Parathyroid adenoma (tissue), 2 donors: ENCODE data around the gene ACO2.

ENCODE experiments used
- H2AFZ ChIP-seq: fragments of 300-600 bp; sonication (generic); one replicate; pipeline ENCODE4 v1.7.0; 2017; ENCODE audit warnings: antibody characterized with exemption, mild to moderate bottlenecking
- H3K27ac ChIP-seq: fragments of 300-600 bp; sonication (generic); one replicate; pipeline ENCODE4 v1.7.0; 2017
- H3K27me3 ChIP-seq: fragments of 300-600 bp; sonication (generic); one replicate; pipeline ENCODE4 v1.7.0; 2017; ENCODE audit warnings: low read length; ENCODE audit not compliant: control insufficient read depth, insufficient read depth
- H3K36me3 ChIP-seq: fragments of 300-600 bp; sonication (generic); one replicate; pipeline ENCODE4 v1.7.0; 2017; ENCODE audit warnings: low read length; ENCODE audit not compliant: control insufficient read depth, insufficient read depth
- H3K4me1 ChIP-seq: fragments of 300-600 bp; sonication (generic); one replicate; pipeline ENCODE4 v1.7.0; 2017; ENCODE audit warnings: control low read depth
- H3K4me2 ChIP-seq: fragments of 300-600 bp; sonication (generic); one replicate; pipeline ENCODE4 v1.7.0; 2017; ENCODE audit warnings: low read length
- H3K4me3 ChIP-seq: fragments of 300-600 bp; sonication (generic); one replicate; pipeline ENCODE4 v1.7.0; 2017; ENCODE audit warnings: low read depth, low read length
- H3K79me2 ChIP-seq: fragments of 300-600 bp; sonication (generic); one replicate; pipeline ENCODE4 v1.7.0; 2017; ENCODE audit warnings: control low read depth
- H3K9ac ChIP-seq: fragments of 300-600 bp; sonication (generic); one replicate; pipeline ENCODE4 v1.7.0; 2017; ENCODE audit warnings: mild to moderate bottlenecking
- H3K9me3 ChIP-seq: fragments of 300-600 bp; sonication (generic); one replicate; pipeline ENCODE4 v1.7.0; 2017; ENCODE audit warnings: low read length; ENCODE audit not compliant: control insufficient read depth
- CTCF ChIP-seq: fragments of 300-600 bp; sonication (generic); IDR thresholded peaks from one replicate; pipeline ENCODE4 v1.7.0; 2017; ENCODE audit warnings: antibody characterized with exemption, mild to moderate bottlenecking
- donor health status: primary hyperparathyroidism.

Gene ACO2

GRCh38 chr22:41540006-41540315 is 71.0 kb downstream of the ACO2 start:
- Histone ChIP-seq H3K27me3 (no peaks in the 10 kb centered on the region), H3K4me1 (no peaks in the 10 kb centered on the region), H3K9me3 (no peaks in the 10 kb centered on the region), H3K27ac (no peak overlapping the region), H3K4me3 (no peak overlapping the region), H3K4me2 (no peak overlapping the region), H2AFZ (no peak overlapping the region), H3K36me3 (no peaks in the 10 kb centered on the region), H3K9ac (no peak overlapping the region), H3K79me2 (peaks cover 2% of the 10 kb centered on the region)
- no peak for TF ChIP-seq CTCF

GRCh38 chr22:41540365-41540764 is 71.4 kb downstream of the ACO2 start:
- no peaks in the 10 kb centered on the region for H3K4me1 ChIP-seq
- no peak overlapping the region for H3K27ac ChIP-seq
- H3K4me2 ChIP-seq: no peak overlapping the region
- no peaks in the 10 kb centered on the region for H3K36me3 ChIP-seq
- no peak overlapping the region for H3K4me3 ChIP-seq
- H3K9me3 ChIP-seq: no peaks in the 10 kb centered on the region
- TF ChIP-seq CTCF: no peak
- H3K9ac ChIP-seq: no peak overlapping the region
- H3K27me3 ChIP-seq: no peaks in the 10 kb centered on the region
- H2AFZ ChIP-seq: no peak overlapping the region
- peaks cover 3% of the 10 kb centered on the region for H3K79me2 ChIP-seq

GRCh38 chr22:41541484-41541883 is 72.6 kb downstream of the ACO2 start:
- TF ChIP-seq CTCF: no peak
- Histone ChIP-seq H2AFZ (no peak overlapping the region), H3K9ac (no peak overlapping the region), H3K9me3 (no peaks in the 10 kb centered on the region), H3K4me2 (no peak overlapping the region), H3K4me3 (no peak overlapping the region), H3K79me2 (peaks cover 3% of the 10 kb centered on the region), H3K36me3 (no peaks in the 10 kb centered on the region), H3K4me1 (no peaks in the 10 kb centered on the region), H3K27me3 (no peaks in the 10 kb centered on the region), H3K27ac (no peak overlapping the region)

GRCh38 chr22:41542224-41542623 is 73.3 kb downstream of the ACO2 start:
- Histone ChIP-seq H3K9ac (no peak overlapping the region), H3K27me3 (no peaks in the 10 kb centered on the region), H3K79me2 (peaks cover 3% of the 10 kb centered on the region), H3K4me2 (no peak overlapping the region), H3K9me3 (no peaks in the 10 kb centered on the region), H3K27ac (no peak overlapping the region), H3K4me3 (no peak overlapping the region), H3K4me1 (no peaks in the 10 kb centered on the region), H2AFZ (no peak overlapping the region), H3K36me3 (no peaks in the 10 kb centered on the region)
- TF ChIP-seq CTCF: no peak

GRCh38 chr22:41543854-41544670 is 75.1 kb downstream of the ACO2 start, which contains the start of gene POLR3H:
Gene POLR3H (minus strand): TSS chr22:41544470. CDS start chr22:41544101, 369 bp downstream.
- Histone ChIP-seq H3K9me3 (no peaks in the 10 kb centered on the region), H3K27me3 (no peaks in the 10 kb centered on the region), H2AFZ (peak within 1 kb of the TSS; percentile 88)

More at GRCh38 chr22:41543854-41544670, 75.1 kb downstream of the ACO2 start, which contains the start of gene POLR3H:
- no peak within 1 kb of the TSS for H3K9ac ChIP-seq
- peaks cover 3% of the 10 kb centered on the region for H3K79me2 ChIP-seq
- H3K4me2 ChIP-seq: peak within 1 kb of the TSS; percentile 99
- peak within 1 kb of the TSS; percentile 91 for H3K4me3 ChIP-seq
- peak within 1 kb of the TSS; percentile 75 for H3K27ac ChIP-seq
- H3K36me3 ChIP-seq: no peaks in the 10 kb centered on the region
- peak; percentile 57 for TF ChIP-seq CTCF
- H3K4me1 ChIP-seq: no peaks in the 10 kb centered on the region
